OCI-LY7 (cell line): Measurements from ENCODE around the gene GRID2IP. TPM values are rescaled to one million over a fixed set of nuclear protein-coding genes. Genes with fewer than 3 reads are reported as not detected.

ENCODE experiments used
- BruUV-seq: library from RNA; stranded (reverse); fragments of 400-500 nt; replicated peaks from 2 replicates; lab custom pipeline; 2021; lab: Mats Ljungman, UMichigan
- CTCF ChIA-PET: fragments of 300-600 bp; sonication (Branson Sonifier 250); formaldehyde crosslinking; loops from one replicate; lab custom pipeline; 2022; ENCODE audit warnings: antibody characterized with exemption; ENCODE audit not compliant: unreplicated experiment; lab: Charles Lee
- POLR2A ChIA-PET: fragments of 300-600 bp; sonication (Branson Sonifier 250); formaldehyde crosslinking; loops from one replicate; lab custom pipeline; 2022; ENCODE audit warnings: antibody characterized with exemption; lab: Charles Lee
- DNase-seq: peaks from one replicate; pipeline ENCODE4 v3.0.0-alpha.2; 2015; ENCODE audit warnings: low spot score
- H2AFZ ChIP-seq: fragments of 200-600 bp; sonication (generic), shearing (Covaris generic); 2 replicates; pipeline ENCODE4 v1.6.1; 2014; ENCODE audit warnings: mild to moderate bottlenecking, antibody characterized with exemption, low read length, moderate library complexity
- H3K27ac ChIP-seq: fragments of 200-600 bp; sonication (generic); 2 replicates; pipeline ENCODE4 v1.5.1; 2014; ENCODE audit warnings: mixed run types, low read depth, mild to moderate bottlenecking, moderate library complexity, low read length, inconsistent platforms; ENCODE audit not compliant: poor library complexity, severe bottlenecking
- H3K36me3 ChIP-seq: fragments of 200-600 bp; sonication (generic); 2 replicates; pipeline ENCODE4 v1.6.1; 2014; ENCODE audit warnings: mild to moderate bottlenecking, antibody characterized with exemption, low read length, moderate library complexity, mixed read lengths; ENCODE audit not compliant: insufficient read depth
- H3K4me1 ChIP-seq: fragments of 200-600 bp; sonication (generic); 2 replicates; pipeline ENCODE4 v1.5.1; 2014; ENCODE audit warnings: mild to moderate bottlenecking, low read length; ENCODE audit not compliant: insufficient read depth, poor library complexity, severe bottlenecking
- H3K4me2 ChIP-seq: fragments of 200-600 bp; sonication (generic); 2 replicates; pipeline ENCODE4 v1.6.1; 2014; ENCODE audit warnings: mild to moderate bottlenecking, low read length
- H3K4me3 ChIP-seq: fragments of 200-600 bp; sonication (generic); 2 replicates; pipeline ENCODE4 v1.5.1; 2014; ENCODE audit warnings: mild to moderate bottlenecking, low read depth, low read length; ENCODE audit not compliant: poor library complexity, severe bottlenecking
- H3K79me2 ChIP-seq: fragments of 200-600 bp; sonication (generic); 2 replicates; pipeline ENCODE4 v1.6.1; 2016; ENCODE audit warnings: low read depth, mild to moderate bottlenecking, low read length, moderate library complexity, mixed read lengths; ENCODE audit not compliant: insufficient read depth
- H3K9me2 ChIP-seq: fragments of 200-600 bp; sonication (generic); 2 replicates; pipeline ENCODE4 v1.6.1; 2016; ENCODE audit warnings: mild to moderate bottlenecking, low read length, mixed read lengths; ENCODE audit not compliant: insufficient read depth
- H3K9me3 ChIP-seq: fragments of 200-600 bp; sonication (generic); 2 replicates; pipeline ENCODE4 v1.6.1; 2014; ENCODE audit warnings: mild to moderate bottlenecking, mixed run types, low read length, mixed read lengths
- H4K20me1 ChIP-seq: fragments of 200-600 bp; sonication (generic); 2 replicates; pipeline ENCODE4 v1.6.1; 2014; ENCODE audit warnings: mild to moderate bottlenecking, antibody characterized with exemption, low read length, moderate library complexity, mixed read lengths; ENCODE audit not compliant: insufficient read depth
- CTCF ChIP-seq: fragments of 200-600 bp; sonication (generic); conservative IDR thresholded peaks from 2 replicates; pipeline ENCODE4 v1.5.1; 2014; ENCODE audit warnings: mild to moderate bottlenecking, antibody characterized with exemption, low read length, moderate library complexity, mixed read lengths
- EZH2phosphoT487 ChIP-seq: fragments of 200-600 bp; sonication (generic); IDR thresholded peaks from 2 replicates; pipeline ENCODE4 v1.6.1; 2018; ENCODE audit warnings: low read depth, borderline replicate concordance, mild to moderate bottlenecking, mixed run types, antibody characterized with exemption, low read length, moderate library complexity, mixed read lengths
- intact Hi-C: fragments of 100-400 bp; cut with micrococcal nuclease; formaldehyde crosslinking; loops from one replicate; pipeline ENCODE4 v1.10.0; 2022; ENCODE audit not compliant: unreplicated experiment
- total RNA-seq, 2 experiments: library from RNA; depleted of rRNA in 1 of 2; stranded (reverse); fragments of >200 nt in 1 of 2; shearing (Covaris generic) in 1 of 2; gene quantifications; 2 replicates each; pipeline ENCODE4 v1.2.3, GENCODE V29; 2014 to 2022

GRID2IP gene
- total RNA-seq, 2 experiments from 2014 or later: 0.16 to 0.32 TPM

GRCh38 chr7:6532516-6532915 is 18.7 kb downstream of the GRID2IP start:
- H3K36me3 ChIP-seq: no peaks in the 10 kb centered on the region
- no peaks in the 10 kb centered on the region for H3K79me2 ChIP-seq
- no peak overlapping the region for H2AFZ ChIP-seq
- BruUV-seq: no TSS peak
- H3K9me2 ChIP-seq: no peaks in the 10 kb centered on the region
- CTCF ChIA-PET: no interaction called here
- H3K4me3 ChIP-seq: no peak overlapping the region
- TF ChIP-seq EZH2phosphoT487 (no peak), CTCF (no peak)
- DNase-seq: no peak
- no peak overlapping the region for H3K4me2 ChIP-seq
- H4K20me1 ChIP-seq: no peaks in the 10 kb centered on the region
- POLR2A ChIA-PET: no interaction called here
- no peaks in the 10 kb centered on the region for H3K9me3 ChIP-seq
- intact Hi-C loops: no loop called here
- peaks cover 21% of the 10 kb centered on the region for H3K4me1 ChIP-seq
- H3K27ac ChIP-seq: no peak overlapping the region

DNA sequence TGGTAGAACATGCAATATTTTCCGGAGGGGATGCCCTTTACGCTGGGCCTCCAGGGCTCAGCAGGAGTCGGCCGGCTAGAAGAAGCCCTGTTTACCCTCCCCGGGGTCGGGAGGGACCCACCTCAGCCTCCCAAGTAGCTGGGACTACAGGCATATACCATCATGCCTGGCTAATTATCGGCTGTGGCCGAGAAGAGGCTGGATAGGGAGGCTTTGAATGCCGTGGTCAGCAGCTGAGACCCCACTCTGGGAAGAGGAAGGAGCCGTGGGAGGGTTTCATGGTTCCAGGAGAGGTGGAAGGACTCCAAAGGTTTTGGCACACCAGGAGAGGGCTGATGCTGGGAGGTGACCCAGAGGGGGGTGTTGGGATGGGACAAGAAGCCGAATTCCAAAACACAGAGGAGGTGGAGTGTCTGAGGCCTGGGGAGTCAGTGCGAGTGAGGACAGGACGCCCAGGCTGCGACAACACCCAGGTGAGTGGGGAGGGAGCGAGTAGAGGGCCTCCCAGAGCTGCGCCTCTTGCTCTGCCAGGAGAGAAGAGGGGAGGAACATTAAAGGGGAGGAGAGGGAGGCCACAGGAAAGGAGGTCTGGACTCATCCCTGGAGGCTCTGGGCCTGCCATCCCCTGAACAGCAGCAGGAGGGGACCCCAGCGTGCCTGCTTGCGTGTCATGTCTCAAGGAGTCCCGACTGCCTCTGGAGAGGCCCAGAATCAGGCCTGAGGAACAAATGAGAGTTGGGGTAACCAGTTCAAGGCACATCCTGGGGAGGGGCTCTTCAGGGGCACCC is 19.6 kb downstream of the GRID2IP start:
- peak overlapping the region; percentile 92 for H2AFZ ChIP-seq
- H3K9me3 ChIP-seq: no peaks in the 10 kb centered on the region
- ChIA-PET CTCF (no interaction called here), POLR2A (interaction anchor here (0.6 to 1.2 kb wide), 3 partner anchors 99 to 1732 kb away, joined by 3 to 4 read pairs (median 3); no protein-coding TSS in a partner anchor)
- H4K20me1 ChIP-seq: no peaks in the 10 kb centered on the region
- no peak overlapping the region for H3K27ac ChIP-seq
- no TSS peak for BruUV-seq
- TF ChIP-seq CTCF (no peak), EZH2phosphoT487 (no peak)
- peaks cover 21% of the 10 kb centered on the region for H3K4me1 ChIP-seq
- no peak for DNase-seq
- H3K9me2 ChIP-seq: no peaks in the 10 kb centered on the region
- no peaks in the 10 kb centered on the region for H3K79me2 ChIP-seq
- no peaks in the 10 kb centered on the region for H3K36me3 ChIP-seq
- H3K4me3 ChIP-seq: peak overlapping the region; percentile 73
- intact Hi-C loops: no loop called here
- H3K4me2 ChIP-seq: peak overlapping the region; percentile 95
